Measurements from ENCODE around the gene ARHGEF39. TPM values are rescaled to one million over a fixed set of nuclear protein-coding genes. Genes with fewer than 3 reads are reported as not detected.

ARHGEF39 gene
- total and polyA plus RNA-seq, 10 of the 15 experiments (the other 5 are each of a cell fraction or from before 2014, with no cell fraction given), result 2.0 to 28.9 (median 13.2) TPM

DNA sequence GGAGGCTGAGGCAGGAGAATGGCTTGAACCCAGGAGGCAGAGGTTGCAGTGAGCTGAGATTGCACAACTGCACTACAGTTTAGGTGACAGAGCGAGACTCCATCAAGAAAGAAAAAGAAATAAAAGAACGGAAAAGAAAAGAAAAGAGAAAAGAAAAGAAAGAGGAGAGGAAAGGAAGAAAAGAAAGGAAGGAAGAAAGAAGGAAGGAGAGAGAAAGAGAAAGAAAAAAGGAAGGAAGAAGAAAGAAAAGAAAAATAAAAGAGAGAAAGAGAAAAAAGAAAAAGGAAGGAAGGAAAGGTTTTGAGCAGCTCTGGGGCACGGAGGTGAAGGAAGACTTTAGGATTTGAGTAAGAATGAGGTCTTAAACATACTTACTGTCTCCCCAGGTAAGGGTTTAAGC, 48.6 kb upstream of the ARHGEF39 start:
- H3K79me2 ChIP-seq (ENCODE audit: control insufficient read depth, insufficient read depth, low read length), result no peaks in the 10 kb centered on the region
- no peaks in the 10 kb centered on the region for H3K27me3 ChIP-seq (replicated peaks in 1 of 2; ENCODE audit: control insufficient read depth in 2 of 2, insufficient read depth in 2 of 2, low read length in 1 of 2)
- no peaks in the 10 kb centered on the region for H3K9me3 ChIP-seq (replicated peaks; ENCODE audit: control insufficient read depth, insufficient read depth, low read length)
- no peak overlapping the region for H3K4me3 ChIP-seq
- POLR2A ChIA-PET, result interaction anchor here (1.0 kb wide), 1 partner anchor 48 kb away, joined by 3 read pairs; the partner anchor contains the start of gene ARHGEF39
- CTCF ChIA-PET, result interaction anchor here (0.7 to 5.1 kb wide), 5 partner anchors 16 to 67 kb away, joined by 3 to 30 read pairs (median 4); partner anchors contain the start of gene TLN1
- H3K4me1 ChIP-seq (ENCODE audit: control insufficient read depth, insufficient read depth, low read length), result peaks cover 14% of the 10 kb centered on the region
- RAD21 ChIA-PET (ENCODE audit: unreplicated experiment), result no interaction called here
- no peaks in the 10 kb centered on the region for H4K20me1 ChIP-seq (ENCODE audit: control insufficient read depth, insufficient read depth)
- no peak overlapping the region for H3K9ac ChIP-seq (ENCODE audit: control insufficient read depth, insufficient read depth, low read length)
- DNase-seq (ENCODE audit: low read depth, low spot score) (no peak), FAIRE-seq (no peak), ATAC-seq (no peak)
- 91% methylated on average over 3 of the region's 3 CpGs for WGBS (ENCODE audit: insufficient coverage, insufficient replicate concordance, low lambda C conversion rate, missing lambda C conversion rate)
- H3K4me2 ChIP-seq (ENCODE audit: control insufficient read depth, insufficient read depth), result no peak overlapping the region
- H2AFZ ChIP-seq (ENCODE audit: control insufficient read depth, low read depth, low read length), result no peak overlapping the region
- intact Hi-C loops (cut with micrococcal nuclease; ENCODE audit: unreplicated experiment) (no loop called here), in situ Hi-C loops (cut with MboI) (no loop called here)
- BruUV-seq (replicated peaks), result no TSS peak
- SMC1A ChIA-PET (ENCODE audit: uncharacterized antibody, unreplicated experiment), result interaction anchor here (1.0 to 2.7 kb wide), 4 partner anchors 14 to 53 kb away, joined by 4 to 10 read pairs (median 8); no protein-coding TSS in a partner anchor
- peaks cover 45 to 60% of the 10 kb centered on the region in 2 experiments for H3K36me3 ChIP-seq (ENCODE audit: control insufficient read depth in 2 of 2, insufficient read depth in 2 of 2, low read length in 1 of 2)
- TF ChIP-seq, protein P1, sequence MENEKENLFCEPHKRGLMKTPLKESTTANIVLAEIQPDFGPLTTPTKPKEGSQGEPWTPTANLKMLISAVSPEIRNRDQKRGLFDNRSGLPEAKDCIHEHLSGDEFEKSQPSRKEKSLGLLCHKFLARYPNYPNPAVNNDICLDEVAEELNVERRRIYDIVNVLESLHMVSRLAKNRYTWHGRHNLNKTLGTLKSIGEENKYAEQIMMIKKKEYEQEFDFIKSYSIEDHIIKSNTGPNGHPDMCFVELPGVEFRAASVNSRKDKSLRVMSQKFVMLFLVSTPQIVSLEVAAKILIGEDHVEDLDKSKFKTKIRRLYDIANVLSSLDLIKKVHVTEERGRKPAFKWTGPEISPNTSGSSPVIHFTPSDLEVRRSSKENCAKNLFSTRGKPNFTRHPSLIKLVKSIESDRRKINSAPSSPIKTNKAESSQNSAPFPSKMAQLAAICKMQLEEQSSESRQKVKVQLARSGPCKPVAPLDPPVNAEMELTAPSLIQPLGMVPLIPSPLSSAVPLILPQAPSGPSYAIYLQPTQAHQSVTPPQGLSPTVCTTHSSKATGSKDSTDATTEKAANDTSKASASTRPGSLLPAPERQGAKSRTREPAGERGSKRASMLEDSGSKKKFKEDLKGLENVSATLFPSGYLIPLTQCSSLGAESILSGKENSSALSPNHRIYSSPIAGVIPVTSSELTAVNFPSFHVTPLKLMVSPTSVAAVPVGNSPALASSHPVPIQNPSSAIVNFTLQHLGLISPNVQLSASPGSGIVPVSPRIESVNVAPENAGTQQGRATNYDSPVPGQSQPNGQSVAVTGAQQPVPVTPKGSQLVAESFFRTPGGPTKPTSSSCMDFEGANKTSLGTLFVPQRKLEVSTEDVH (IDR thresholded peaks at IDR 0.05; ENCODE audit: low read depth, partially characterized antibody), result no peak
- no peak for TF ChIP-seq TCF12 (IDR thresholded peaks at IDR 0.05; ENCODE audit: low read depth, low read length)
- no peak overlapping the region for H3K27ac ChIP-seq (ENCODE audit: control insufficient read depth, insufficient read depth)
